Measurements from ENCODE around the gene SNX20.

SNX20 gene

GRCh38 chr16:50695017-50696000 is 14.2 kb upstream of the SNX20 start:
- no peaks in the 10 kb centered on the region for H3K36me3 ChIP-seq
- H3K4me3 ChIP-seq (ENCODE audit: low read depth, low read length): no peak overlapping the region
- TF ChIP-seq CTCF (IDR thresholded peaks at IDR 0.05; ENCODE audit: low read depth, low read length): no peak
- DNase-seq: no peak
- H3K27me3 ChIP-seq (ENCODE audit: insufficient read depth, low read depth, severe bottlenecking): no peaks in the 10 kb centered on the region
- no peak overlapping the region for H3K27ac ChIP-seq
- no peaks in the 10 kb centered on the region for H3K9me3 ChIP-seq (ENCODE audit: severe bottlenecking)

GRCh38 chr16:50694206-50694605 is 13.1 kb upstream of the SNX20 start:
- Histone ChIP-seq H3K4me3 (ENCODE audit: low read depth, low read length) (no peak overlapping the region), H3K36me3 (no peaks in the 10 kb centered on the region), H3K9me3 (ENCODE audit: severe bottlenecking) (no peaks in the 10 kb centered on the region), H3K27me3 (ENCODE audit: insufficient read depth, low read depth, severe bottlenecking) (no peaks in the 10 kb centered on the region), H3K27ac (no peak overlapping the region)
- TF ChIP-seq CTCF (IDR thresholded peaks at IDR 0.05; ENCODE audit: low read depth, low read length): no peak
- DNase-seq: no peak

- no peaks in the 10 kb centered on the region for H3K9me3 ChIP-seq (ENCODE audit: severe bottlenecking)
- H3K27ac ChIP-seq: no peak within 1 kb of the TSS
- H3K4me3 ChIP-seq (ENCODE audit: low read depth, low read length): peak within 1 kb of the TSS; percentile 45
- DNase-seq: no peak
- no peak for TF ChIP-seq CTCF (IDR thresholded peaks at IDR 0.05; ENCODE audit: low read depth, low read length)
- H3K27me3 ChIP-seq (ENCODE audit: insufficient read depth, low read depth, severe bottlenecking): no peaks in the 10 kb centered on the region
- no peaks in the 10 kb centered on the region for H3K36me3 ChIP-seq
These were observed 12.1 kb upstream of the SNX20 start, which contains the start of gene NOD2 for GRCh38 chr16:50692999-50693781. Gene NOD2, plus strand, starts transcription at chr16:50693606. Its CDS starts 5,890 bp downstream, at chr16:50699496.

- H3K27ac ChIP-seq: no peak overlapping the region
- DNase-seq: no peak
- no peak overlapping the region for H3K4me3 ChIP-seq (ENCODE audit: low read depth, low read length)
- H3K27me3 ChIP-seq (ENCODE audit: insufficient read depth, low read depth, severe bottlenecking): no peaks in the 10 kb centered on the region
- H3K9me3 ChIP-seq (ENCODE audit: severe bottlenecking): no peaks in the 10 kb centered on the region
- H3K36me3 ChIP-seq: no peaks in the 10 kb centered on the region
- no peak for TF ChIP-seq CTCF (IDR thresholded peaks at IDR 0.05; ENCODE audit: low read depth, low read length)
These were observed 11.5 kb upstream of the SNX20 start for GRCh38 chr16:50692644-50692998.

- Histone ChIP-seq H3K27me3 (ENCODE audit: insufficient read depth, low read depth, severe bottlenecking) (no peaks in the 10 kb centered on the region), H3K27ac (no peak overlapping the region), H3K36me3 (no peaks in the 10 kb centered on the region), H3K9me3 (ENCODE audit: severe bottlenecking) (no peaks in the 10 kb centered on the region), H3K4me3 (ENCODE audit: low read depth, low read length) (no peak overlapping the region)
- no peak for TF ChIP-seq CTCF (IDR thresholded peaks at IDR 0.05; ENCODE audit: low read depth, low read length)
- DNase-seq: no peak
These were observed 9.1 kb upstream of the SNX20 start for GRCh38 chr16:50690177-50690576.

All from WERI-Rb-1 (cell line).